Subcutaneous adipose tissue (tissue), 4 donors: ENCODE measurements around the gene SUSD4. TPM values are rescaled to one million over a fixed set of nuclear protein-coding genes. Genes with fewer than 3 reads are reported as not detected.

ENCODE experiments used
- total RNA-seq, 4 donors: library from RNA; depleted of rRNA; stranded (reverse); fragments of >200 nt; gene quantifications; one replicate each; pipeline ENCODE4 v1.1.0, GENCODE V29; 2016
- TF ChIP-seq, protein P1 (sequence below): fragments of 450-650 bp; IDR thresholded peaks from one replicate; pipeline ENCODE4 v1.5.1; 2016; ENCODE audit warnings: low read depth, mild to moderate bottlenecking, control low read depth, antibody characterized with exemption, moderate library complexity

SUSD4 gene
- total RNA-seq, 4 donors from 2014 or later: 0.33 TPM; not detected in 3

DNA sequence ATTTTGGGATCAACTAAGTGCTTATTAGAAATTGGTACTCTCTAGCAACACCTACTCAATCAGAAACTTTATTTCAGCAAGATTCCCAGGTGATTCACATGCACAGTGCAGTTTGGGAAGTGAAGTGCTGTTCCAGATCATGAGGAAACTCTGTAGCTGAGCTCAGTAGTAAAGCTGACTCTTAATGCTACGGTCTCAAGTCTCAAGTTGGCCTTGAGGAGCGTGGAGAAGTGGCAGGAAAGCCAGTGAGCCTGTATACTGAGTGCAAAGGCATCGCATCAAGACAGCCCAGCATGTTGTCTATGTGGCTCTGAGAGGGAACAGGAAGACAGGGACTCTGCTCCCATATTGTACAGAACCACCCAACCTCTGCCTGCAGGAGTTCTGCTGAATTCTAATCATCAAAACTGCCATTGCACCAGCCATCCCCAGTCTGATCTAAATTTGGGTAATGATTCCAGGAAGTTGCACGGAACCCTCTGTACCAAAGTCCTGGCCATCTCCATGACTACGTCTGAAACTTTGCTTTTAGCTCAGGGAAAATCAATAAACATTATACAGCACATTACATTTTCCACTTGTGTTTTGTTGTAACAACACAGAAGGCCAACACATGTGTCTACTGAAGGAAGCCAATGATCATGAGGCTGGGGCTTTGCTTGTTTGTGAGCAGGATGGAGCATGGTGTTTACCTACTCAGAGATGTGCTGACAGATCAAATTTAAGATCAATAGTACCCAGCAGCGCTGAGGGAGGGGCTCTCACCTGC lies 115.8 kb downstream of the SUSD4 start:
- TF ChIP-seq, protein P1, sequence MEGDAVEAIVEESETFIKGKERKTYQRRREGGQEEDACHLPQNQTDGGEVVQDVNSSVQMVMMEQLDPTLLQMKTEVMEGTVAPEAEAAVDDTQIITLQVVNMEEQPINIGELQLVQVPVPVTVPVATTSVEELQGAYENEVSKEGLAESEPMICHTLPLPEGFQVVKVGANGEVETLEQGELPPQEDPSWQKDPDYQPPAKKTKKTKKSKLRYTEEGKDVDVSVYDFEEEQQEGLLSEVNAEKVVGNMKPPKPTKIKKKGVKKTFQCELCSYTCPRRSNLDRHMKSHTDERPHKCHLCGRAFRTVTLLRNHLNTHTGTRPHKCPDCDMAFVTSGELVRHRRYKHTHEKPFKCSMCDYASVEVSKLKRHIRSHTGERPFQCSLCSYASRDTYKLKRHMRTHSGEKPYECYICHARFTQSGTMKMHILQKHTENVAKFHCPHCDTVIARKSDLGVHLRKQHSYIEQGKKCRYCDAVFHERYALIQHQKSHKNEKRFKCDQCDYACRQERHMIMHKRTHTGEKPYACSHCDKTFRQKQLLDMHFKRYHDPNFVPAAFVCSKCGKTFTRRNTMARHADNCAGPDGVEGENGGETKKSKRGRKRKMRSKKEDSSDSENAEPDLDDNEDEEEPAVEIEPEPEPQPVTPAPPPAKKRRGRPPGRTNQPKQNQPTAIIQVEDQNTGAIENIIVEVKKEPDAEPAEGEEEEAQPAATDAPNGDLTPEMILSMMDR: no peak

DNA sequence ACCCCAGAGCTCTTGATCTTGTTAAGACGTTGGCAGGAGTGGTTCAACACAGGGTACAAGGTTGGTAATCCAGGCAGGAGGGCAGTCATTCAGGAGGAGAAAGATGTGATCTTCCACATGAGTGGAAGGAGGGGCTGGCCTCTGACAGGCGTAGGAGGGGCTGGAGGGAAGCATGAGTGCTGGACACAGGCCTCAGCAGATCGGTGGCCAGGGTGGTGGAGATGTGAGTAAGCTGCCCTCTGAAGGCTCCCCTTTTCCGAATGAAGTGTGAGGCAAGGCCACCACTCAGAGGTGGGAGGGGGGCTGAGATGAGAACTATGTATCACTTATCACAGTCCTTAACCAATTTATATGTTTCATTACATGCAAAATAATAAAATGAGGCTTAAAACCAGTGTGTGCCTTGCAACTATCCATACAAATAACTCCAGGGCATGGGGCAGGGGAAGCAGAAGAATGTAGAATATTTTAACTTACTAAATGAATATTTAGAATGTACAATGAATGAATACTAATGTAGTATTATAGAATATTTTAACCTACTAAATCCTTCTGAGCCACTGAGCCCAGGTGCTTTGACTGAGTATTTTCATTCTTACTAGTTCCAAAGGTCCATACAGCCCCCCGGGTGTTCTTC lies 117.4 kb downstream of the SUSD4 start:
- TF ChIP-seq, protein P1: no peak

DNA sequence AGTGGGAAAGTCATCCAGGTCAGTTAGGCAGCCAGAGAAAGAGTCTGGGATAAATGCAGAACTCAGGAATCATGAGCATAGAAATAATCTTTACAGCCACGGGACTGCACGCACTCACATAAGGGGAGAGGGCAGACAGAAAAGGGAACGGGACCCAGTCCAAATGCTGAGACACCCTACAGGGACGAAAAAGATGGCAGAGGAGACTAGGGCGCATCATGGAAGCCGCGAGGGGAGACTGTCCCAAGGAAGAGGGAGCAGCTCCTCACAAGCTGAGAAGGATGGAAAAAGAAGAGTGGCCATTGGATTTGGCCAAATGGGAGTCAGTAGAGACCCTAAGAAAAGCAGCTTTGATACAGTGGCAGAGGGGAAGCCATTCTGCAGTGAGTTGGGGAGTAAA lies 118.0 kb downstream of the SUSD4 start:
- TF ChIP-seq, protein P1: no peak

DNA sequence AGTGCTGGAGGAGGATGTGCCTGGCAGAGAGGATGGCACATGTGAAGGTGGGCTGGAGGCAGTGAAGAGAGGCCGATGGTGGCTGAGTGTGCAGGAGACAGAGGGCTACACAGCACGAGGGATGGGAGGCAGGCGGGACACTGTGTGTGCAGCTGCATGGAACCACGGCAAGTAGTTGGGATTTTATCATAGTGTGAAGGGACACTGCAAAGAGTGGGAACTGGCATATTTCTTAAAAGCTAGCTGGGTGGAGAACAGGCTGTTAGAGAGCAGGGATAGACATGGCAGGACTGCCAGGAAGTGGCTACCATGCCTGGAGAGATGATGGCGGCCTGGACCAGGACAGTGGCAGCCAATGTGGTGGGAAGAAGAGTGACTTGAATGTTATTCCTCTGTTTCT lies 118.6 kb downstream of the SUSD4 start:
- TF ChIP-seq, protein P1: no peak

DNA sequence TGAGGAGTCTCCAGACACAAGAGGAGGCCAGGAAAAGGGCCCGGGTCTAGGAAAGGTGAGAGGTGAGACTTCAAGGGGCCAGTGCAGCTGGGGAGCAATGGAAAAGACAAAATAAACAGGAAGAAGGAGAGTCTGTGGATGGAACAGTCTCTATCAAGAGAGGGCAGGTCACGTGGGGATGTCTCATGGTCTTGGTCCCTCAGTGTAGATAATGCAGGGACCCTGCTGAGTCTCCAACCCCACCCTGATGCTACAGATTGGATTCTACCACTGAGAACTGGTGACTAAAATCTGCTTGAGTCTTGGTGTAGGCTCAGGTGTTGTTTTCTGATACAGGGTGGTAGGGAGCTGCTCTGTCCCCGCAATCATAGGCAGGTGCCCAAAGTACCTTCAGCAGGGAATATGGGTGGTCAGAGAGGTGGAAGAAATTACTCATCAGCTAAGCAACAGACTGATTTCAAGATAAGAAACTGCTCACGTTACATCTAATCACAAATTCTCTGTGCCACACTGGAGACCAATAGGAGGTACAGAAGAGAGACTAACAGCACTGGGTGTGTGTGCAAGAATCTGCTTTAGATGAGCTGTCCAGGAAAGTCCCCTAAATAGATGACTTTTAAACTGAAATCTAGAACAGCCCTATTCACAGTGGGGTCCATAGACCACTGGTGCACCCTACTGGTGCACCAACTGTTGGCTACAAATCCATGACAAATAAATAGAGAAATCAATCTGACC lies 119.4 kb downstream of the SUSD4 start:
- TF ChIP-seq, protein P1: no peak

DNA sequence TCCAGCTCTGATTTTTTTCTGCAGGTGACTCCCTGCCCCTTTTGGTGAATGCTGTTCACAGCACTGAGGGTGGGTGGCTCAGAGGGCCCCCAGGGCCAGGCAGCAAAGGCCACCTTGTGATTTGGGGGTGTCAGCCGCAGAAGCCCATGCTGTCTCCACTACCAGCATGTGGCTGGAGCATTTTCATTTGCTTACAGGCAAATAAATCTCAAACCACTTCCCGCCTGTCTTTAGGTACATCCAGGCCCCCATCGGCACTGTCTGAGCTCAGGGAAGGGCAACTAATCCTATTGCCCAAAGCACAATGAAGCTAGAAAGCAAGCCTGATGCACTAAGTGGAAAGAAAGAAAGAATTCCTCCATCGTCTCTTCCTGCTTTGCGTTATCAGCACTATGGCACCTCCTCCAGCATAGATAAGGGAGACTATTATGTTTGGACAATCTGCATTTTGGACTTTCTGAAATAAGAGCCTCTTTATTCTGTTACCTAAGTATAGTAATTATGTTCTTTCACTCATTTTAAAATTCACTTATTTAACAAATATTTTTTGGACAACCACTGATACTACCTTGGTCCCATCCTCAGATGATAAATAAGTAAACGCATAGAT lies 120.4 kb downstream of the SUSD4 start:
- TF ChIP-seq, protein P1: no peak

DNA sequence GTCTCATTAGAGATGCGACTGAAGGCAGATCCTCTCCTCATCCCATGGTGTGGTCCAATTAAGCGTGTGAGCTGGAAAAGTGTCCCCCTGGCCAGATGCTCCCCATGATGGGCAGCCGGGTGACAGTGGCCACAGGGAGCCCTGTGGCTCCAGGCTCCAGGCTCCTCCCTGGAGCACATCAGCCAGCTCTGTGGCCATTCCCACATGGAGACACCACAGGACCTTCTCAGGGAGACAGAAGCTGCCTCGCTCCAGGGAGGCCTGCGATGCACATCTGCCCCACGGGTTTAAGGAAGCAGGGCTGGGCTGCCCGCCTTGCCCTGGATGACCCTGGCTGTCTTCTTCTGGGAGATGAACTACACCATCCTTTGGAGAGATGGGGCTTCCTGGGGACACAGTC lies 121.0 kb downstream of the SUSD4 start:
- TF ChIP-seq, protein P1: no peak
